GM10266 (cell line): ENCODE data around the gene SIM2.

Source experiments
- DNase-seq: peaks from one replicate; pipeline ENCODE4 v3.0.0; 2012; ENCODE audit errors: extremely low spot score
- TF ChIP-seq, protein P1 (sequence below): IDR thresholded peaks from 2 replicates; pipeline ENCODE4 v1.5.1; 2012; ENCODE audit warnings: mild to moderate bottlenecking, low read depth; ENCODE audit not compliant: control insufficient read depth, insufficient read depth; ENCODE audit errors: missing control alignments

Gene SIM2

DNA sequence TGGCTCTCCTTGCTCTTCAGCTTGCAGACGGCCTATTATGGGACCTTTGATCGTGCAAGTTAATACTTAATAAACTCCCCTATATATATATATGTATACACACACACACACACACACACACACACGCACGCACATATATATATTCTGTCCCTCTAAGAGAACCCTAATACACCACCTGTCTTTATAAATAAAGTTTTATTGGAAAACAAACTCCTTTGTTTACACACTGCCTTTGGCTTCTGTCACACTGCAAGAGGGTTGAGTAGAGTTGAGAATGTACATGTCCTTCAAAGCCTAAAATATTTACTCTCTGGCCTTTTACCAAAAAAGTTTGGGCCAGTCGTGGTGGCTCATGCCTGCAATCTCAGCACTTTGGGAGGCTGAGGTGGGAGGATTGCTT is 26.2 kb upstream of the SIM2 start:
- no peak for DNase-seq
- TF ChIP-seq, protein P1, sequence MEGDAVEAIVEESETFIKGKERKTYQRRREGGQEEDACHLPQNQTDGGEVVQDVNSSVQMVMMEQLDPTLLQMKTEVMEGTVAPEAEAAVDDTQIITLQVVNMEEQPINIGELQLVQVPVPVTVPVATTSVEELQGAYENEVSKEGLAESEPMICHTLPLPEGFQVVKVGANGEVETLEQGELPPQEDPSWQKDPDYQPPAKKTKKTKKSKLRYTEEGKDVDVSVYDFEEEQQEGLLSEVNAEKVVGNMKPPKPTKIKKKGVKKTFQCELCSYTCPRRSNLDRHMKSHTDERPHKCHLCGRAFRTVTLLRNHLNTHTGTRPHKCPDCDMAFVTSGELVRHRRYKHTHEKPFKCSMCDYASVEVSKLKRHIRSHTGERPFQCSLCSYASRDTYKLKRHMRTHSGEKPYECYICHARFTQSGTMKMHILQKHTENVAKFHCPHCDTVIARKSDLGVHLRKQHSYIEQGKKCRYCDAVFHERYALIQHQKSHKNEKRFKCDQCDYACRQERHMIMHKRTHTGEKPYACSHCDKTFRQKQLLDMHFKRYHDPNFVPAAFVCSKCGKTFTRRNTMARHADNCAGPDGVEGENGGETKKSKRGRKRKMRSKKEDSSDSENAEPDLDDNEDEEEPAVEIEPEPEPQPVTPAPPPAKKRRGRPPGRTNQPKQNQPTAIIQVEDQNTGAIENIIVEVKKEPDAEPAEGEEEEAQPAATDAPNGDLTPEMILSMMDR, result no peak

DNA sequence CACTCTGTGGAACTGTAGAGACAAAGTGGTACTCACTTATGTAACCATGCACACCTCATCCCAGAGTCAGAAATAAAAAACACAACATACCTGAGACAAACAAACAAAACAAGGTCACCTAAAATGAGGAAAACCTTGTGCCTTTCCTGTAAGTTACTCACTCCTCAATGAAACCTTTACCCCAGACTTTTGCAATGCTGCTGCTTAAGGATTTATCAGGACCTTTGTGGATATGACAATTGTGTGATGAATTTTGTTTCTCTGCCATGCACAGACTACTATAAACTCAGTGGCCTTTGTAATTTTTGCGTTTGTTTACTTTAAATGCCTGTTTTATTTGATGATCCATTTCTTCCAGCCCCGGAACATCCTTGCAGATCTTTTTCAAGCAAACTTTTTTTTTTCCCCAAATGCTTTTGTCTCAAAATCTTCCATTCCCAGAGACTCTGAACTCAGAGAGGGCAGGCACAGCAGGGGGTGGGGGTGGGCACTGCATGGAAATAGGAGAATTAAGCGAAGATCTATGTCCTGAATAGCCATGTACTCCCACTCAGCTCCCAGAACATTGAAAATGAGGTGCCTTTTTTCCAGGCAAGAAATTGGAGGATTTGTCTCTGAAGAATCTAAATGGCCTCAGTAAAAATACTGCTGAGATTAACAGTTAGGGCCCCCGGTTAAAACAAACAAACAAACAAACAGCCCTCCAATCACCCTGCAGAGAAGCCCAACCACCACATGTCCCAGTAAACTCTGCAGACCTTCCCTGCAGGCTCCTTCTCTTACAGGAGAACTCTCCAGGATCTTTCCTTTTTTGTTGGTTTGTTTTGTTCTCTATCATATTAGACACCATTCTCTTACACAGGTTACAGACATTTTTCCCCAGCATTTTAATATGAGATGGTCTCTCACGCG is 22.6 kb upstream of the SIM2 start:
- DNase-seq, result no peak
- TF ChIP-seq, protein P1, result no peak

DNA sequence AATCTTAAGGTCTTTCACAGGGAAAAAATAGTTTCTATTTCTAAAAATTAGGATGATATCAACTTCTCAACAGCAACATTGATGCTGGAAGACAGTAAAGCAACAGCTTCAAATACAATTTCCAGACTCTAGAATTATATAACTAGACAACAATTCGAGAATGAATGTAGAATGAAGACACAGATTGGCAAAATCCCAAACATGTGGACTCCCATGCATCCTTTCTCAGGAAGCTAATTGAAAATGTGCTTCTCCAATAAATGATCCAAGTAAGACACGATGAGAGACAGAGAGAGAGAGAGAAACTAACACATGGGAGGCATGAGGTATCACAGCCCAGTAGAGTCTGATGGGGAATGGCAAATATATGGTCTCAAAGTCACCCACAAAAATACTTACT is 21.5 kb upstream of the SIM2 start:
- DNase-seq, result no peak

DNA sequence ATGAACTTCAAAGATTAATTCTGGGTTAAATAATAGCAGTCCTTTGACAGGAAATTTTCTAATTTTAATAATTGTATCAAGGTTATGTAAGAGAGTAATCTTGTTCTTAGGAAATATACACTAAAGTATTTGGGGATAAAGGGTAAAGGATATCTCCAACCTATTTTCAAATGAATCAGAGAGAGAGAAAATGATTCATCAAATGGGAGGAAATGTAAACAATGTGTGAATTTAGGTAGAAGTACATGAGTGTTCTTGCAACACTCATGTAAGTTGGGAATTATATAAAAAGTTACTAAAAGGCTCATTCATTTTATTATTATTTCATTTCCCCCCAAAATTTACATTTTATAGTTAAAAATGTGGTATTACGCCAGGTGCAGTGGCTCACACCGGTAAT is 20.4 kb upstream of the SIM2 start:
- no peak for DNase-seq
- TF ChIP-seq, protein P1, result no peak

More for the DNA sequence above, 21.5 kb upstream of the SIM2 start:
- TF ChIP-seq, protein P1, result no peak

DNA sequence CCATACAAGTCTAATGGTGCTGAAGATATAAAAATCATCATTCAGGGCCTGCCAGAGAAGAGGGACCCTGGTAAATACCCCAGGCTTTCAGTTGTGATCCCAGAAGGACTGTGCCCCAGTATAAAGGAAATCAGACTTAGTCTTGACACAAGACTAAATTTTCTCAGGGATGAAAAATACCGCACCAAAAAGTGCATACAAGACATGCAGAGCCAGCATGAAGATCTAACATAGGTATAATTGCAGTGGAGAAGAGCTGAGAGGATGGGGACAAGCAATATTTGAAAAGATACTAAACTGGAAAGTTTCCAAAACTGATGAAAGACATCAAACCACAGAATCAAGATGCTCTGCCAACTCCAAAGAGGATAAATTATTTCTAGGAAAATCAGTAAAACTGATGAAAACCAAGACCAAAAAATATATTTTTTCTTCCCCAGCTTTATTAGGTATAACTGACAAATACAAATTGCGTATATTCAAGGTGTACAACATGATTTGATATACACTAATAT is 17.7 kb upstream of the SIM2 start:
- no peak for DNase-seq
- TF ChIP-seq, protein P1, result no peak

DNA sequence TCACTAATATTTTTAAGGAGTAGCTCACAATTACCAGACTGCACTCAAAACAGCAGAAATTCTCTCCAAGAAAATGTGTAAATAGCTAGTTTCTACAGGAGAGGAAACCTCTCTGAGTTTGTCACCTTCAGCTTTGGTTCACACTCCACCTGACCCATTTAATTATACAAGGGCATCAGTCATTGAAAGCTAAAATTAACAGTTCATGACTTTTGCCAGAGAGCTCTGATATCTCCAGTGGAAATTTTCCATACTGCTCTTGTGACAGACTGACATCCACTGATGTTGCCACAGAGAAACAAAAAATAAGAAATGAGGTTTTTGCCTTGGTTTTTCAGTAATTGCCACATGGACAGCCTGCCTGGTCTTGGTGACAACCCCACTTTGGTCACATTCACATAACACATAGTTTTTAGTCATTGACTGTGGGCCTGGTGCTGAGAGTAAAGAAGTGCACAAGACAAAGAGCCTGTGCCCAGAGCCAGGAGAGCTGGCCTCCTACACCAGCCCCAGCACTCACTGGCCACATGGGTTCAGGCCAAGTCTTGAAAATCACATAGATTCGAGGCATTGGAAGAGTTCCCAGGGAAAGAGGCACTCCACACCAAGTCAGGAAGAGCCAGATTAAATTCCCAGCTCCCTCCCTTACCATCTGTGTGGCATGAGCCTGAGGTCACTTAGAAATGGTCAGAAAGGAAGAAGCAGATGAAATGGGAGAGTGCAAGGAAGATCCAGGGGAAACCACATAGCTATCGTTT is 13.8 kb upstream of the SIM2 start:
- no peak for DNase-seq
- TF ChIP-seq, protein P1, result no peak

DNA sequence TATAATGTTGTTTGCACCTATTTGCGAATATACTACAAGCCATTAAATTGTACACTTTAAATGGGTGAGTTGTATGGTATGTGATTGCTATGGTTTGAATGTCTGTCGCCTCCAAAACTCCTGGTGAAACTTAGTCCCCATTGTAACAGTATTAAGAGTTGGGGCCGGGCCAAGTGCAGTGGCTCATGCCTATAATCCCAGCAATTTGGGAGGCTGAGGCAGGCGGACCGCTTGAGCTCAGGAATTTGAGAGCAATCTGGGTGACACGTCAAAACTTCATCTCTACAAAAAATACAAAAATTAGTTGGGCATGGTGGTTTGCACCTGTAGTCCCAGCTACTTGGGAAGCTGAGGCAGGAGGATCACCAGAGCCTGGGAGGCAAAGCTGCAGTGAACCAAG is 12.0 kb upstream of the SIM2 start:
- TF ChIP-seq, protein P1, result no peak

More for the DNA sequence above, 12.0 kb upstream of the SIM2 start:
- DNase-seq, result no peak
